Measurements from ENCODE around the gene ZNF107.
"Not testable (repeated sequence)": the region's sequence is repeated elsewhere in the genome, so short reads cannot be mapped to it uniquely, and the experiment has no call there.

Gene ZNF107

DNA sequence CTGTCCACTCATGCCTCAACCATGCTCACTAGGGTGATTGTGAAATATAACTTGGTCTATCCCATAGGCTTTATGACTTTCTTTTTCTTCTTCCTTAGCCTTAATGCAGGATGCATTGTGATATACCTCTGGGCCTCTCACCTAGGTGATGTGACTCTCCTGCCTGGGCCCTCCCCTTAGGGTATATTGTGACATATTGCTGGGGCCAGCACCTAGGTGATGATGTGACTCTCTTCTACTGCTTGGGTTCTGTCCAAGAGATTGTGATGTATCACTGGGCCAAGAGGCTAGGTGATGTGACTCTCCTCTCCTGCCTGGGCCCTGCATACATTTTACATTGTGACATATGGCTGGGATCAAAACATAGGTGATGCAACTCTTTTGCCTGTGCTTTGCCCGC lies 14.7 kb upstream of the ZNF107 start:
- DNase-seq = no peak

DNA sequence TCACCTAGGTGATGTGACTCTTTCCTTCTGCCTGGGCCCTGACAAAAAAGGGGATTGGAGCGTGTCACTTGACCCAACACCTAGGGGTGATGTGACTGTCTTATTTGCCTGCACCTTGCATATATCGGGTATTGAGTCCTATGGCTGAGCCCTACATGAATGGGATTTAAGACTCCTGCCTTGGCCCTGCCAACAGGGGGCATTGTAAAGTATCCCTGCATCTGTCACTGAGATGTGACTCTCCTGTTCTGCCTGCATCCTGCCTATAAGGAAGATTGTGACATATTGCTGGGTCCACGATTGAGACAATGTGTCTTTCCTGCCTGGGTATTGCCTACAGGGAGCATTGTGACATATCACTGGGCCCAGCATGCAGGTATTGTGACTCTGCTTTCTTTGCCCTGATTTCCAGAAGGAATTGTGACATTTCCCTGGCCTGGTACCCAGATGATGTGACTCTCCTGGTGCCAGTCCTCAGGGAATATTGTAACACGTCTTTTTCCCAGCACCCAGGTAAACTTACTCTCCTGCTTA lies 14.2 kb upstream of the ZNF107 start:
- no peak for DNase-seq

GRCh38 chr7:64653721-64654401 lies 12.1 kb upstream of the ZNF107 start:
- DNase-seq = no peak

DNA sequence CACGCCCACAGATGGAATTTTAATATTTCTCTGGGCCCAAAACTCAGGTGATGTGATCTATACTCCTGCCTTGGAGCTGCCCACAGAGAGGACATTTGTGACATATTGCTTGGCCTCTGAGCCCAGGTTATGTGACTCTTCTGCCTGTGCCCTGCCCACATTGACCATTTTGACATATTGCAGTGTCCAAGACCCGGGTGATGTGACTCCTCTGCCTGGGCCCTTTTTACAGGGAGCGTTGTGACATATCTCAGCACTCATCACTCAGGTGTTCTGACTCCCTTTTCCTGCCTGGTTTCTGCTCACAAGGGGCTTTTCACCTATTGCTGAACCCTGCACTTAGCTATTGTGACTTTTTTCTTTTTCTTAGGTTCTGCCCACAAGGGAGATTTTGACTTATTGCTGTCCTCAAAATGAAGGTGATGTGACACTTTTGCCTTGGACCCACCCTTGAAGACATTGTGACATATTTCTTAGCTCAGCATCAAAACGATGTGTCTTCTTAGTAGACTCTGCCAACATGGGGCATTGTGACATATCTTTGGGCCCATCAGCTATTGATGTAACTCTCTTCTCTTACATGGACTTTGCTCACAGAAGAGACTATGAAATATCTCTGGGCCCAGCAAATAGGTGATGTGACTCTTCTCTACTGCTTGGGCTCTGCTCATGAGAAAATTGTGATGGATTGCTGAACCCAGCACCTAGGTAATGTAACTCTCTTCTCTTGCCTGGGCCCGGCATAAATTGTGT lies 11.0 kb upstream of the ZNF107 start:
- no peak for DNase-seq

DNA sequence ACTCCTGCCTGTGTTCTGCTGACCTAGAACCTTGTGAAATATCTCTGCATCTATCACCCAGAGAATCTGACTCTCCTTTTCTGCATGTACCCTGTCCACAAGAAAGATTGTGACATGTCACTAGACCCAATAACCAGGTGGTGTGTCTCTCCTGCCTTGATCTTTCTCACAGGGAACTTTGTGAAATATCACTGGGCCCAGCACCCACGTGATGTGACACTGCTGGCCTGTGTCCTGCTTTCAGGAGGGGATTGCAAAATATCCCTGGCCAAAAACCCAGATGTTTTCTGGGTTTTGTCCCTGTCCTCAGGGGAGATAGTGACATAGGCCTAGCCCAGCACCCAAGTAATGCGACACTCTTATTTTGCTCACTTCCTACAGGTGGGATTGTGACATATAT lies 10.1 kb upstream of the ZNF107 start:
- no peak for DNase-seq

GRCh38 chr7:64656489-64656888 lies 9.4 kb upstream of the ZNF107 start:
- no peak for DNase-seq

DNA sequence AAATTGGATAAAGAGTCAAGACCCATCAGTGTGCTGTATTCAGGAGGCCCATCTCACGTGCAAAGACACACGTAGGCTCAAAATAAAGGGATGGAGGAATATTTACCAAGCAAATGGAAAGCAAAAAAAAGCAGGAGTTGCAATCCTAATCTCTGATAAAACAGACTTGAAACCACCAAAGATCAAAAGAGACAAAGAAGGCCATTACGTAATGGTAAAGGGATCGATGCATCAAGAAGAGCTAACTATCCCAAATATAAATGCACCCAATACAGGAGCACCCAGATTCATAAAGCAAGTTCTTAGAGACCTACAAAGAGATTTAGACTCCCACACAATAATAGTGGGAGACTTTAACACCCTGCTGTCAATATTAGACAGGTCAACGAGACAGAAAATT lies 3.8 kb upstream of the ZNF107 start:
- DNase-seq = not testable (repeated sequence)

- DNase-seq = no peak
Measured at GRCh38 chr7:64666663-64667050, 724 bp downstream of the ZNF107 start.

DNA sequence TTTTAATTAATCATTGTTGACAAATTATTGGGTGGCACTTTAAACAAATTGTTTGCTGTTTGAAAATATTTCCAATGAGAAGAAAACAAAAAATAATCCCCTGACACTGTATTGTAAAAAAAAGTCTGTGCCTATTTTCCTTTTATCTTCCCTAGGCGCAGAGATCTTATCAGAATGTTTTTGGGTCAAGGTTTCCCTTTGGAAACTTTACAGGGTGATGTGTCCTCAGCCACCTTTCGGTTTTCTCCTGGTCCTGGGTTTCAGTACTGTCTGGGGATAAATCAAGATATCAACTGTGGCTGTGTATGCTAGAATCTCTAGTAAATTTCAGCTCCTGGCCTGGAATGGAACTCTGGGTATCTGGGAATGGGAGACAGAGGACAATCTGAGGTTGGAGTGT lies 1.4 kb downstream of the ZNF107 start:
- DNase-seq = no peak

GRCh38 chr7:64672414-64672813 lies 6.5 kb downstream of the ZNF107 start:
- no peak for DNase-seq

DNA sequence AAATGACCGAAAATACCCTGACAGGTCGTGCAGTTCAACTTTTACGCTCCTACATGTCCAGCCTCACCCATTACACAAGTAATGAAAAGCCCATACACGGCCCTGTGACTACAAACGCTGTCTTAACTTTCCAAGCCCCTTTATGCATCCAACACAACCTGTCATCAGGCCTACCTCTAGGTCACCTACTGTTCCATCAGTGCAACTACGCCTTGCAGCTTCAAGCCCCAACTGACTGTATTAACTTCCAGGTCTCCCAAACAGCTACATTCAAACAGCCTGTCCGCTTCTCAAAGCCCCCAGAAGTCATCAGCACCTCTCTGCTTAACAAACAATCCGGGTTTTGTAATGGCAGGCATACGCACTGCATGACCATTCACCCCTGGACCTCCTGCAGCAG lies 19.2 kb downstream of the ZNF107 start:
- DNase-seq = no peak

- no peak for DNase-seq
Measured at GRCh38 chr7:64685741-64686140, 19.8 kb downstream of the ZNF107 start.

GRCh38 chr7:64686493-64687184 lies 20.7 kb downstream of the ZNF107 start:
- DNase-seq = no peak

- no peak for DNase-seq
Measured at GRCh38 chr7:64687249-64687648, 21.3 kb downstream of the ZNF107 start.

DNA sequence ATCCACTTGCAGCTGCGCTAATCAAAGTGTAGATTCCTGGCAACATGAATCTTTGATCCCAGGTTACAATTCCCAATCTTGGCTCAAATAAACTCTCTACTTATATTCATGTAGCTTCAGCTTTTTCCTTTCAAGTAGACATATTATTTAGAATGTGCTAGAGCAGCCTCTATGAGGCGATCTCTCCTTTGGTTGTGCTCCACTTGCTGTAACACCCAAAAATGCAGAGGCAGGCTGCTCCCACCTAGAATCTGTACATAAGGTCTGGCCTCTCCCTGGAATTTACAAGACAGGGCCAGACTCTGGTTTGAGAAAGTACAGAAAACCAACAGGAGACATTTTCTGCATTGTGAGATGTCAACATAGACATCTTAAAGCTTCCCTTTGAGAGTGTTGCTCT lies 23.1 kb downstream of the ZNF107 start:
- no peak for DNase-seq

DNA sequence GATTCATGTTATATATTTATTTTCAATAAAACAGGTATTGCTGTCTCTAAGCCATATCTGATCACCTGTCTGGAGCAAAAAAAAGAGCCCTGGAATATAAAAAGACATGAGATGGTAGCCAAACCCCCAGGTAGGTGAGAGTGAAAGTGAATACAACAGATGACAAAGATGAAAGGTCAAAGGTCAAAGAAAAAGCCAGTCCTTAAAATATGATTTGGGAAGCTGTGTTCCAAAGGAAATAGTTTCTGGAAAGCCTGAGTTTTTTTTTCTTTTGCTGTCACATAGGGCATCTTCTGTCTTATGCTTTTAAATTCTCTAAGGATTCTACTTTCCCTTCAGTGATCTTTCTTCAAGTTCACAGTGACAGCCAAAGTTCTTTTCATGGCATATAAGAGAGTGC lies 25.9 kb downstream of the ZNF107 start:
- no peak for DNase-seq

GRCh38 chr7:64697863-64698262 lies 31.9 kb downstream of the ZNF107 start:
- DNase-seq = not testable (repeated sequence)

GRCh38 chr7:64706625-64707292 lies 40.8 kb downstream of the ZNF107 start:
- no peak for DNase-seq

DNA sequence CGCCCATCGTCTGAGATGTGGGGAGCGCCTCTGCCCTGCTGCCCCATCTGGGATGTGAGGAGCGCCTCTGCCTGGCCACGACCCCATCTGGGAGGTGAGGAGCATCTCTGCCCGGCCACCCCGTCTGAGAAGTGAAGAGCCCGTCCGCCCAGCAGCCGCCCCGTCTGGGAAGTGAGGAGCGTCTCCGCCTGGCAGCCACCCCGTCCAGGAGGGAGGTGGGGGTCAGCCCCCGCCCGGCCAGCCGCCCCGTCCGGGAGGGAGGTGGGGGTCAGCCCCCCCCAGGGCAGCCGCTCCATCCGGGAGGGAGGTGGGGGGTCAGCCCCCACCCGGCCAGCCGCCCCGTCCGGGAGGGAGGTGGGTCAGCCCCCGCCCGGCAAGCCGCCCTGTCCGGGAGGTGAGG lies 52.0 kb downstream of the ZNF107 start:
- not testable (repeated sequence) for DNase-seq

- DNase-seq = no peak
Measured at GRCh38 chr7:64729089-64729848, 63.3 kb downstream of the ZNF107 start.

DNA sequence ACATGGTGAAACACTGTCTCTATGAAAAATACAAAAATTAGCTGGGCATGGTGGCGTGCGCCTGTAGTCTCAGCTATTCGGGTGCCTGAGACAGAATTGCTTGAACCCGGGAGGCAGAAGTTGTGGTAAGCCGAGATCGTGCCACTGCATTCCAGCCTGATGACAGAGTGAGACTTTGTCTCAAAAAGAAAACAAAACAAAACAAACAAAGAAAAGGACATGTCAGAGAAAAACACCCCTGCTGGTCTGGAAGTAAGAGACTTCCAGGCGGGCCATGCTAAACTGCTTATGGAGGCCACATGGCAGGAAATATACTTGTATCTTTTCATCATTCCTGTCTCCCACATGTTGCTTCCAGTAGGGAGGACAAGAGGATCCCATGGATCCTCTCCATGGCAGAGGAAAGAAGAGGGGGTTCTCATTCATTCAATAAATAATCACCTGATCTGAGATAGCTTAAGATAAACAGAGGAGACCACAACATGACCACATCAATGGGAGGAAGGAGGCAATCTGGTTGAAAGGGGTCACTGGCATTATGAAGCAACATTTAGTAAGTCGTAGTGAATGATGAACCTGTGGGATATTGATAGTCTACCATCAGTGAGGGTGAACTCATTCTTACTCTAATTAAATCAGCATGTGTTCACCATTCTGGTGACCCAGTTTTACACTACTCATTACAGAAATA lies 67.8 kb downstream of the ZNF107 start:
- no peak for DNase-seq

DNA sequence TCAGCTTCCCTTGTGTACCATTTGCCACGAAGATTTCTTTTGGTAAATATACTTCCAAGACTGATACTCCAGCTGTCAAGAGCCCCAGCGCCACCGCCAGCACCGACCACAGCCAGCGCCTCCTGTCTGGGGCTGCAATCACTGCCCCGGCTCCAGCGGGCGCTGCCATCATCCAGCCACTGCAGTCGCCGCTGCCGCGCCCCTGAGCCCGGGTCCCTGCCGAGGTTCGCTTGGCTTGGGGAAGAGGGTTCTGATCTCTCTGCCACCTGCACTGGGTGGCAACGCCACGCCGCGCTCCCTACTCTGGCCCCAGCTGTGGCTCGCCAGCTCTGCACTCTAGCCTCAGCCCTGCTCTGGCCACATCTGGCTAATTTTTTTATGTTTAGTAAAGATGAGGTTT lies 70.6 kb downstream of the ZNF107 start:
- no peak for DNase-seq
